WTC11 (cell line): ENCODE data around the gene CST9L. TPM values are rescaled to one million over a fixed set of nuclear protein-coding genes. Genes with fewer than 3 reads are reported as not detected.
"Not testable (repeated sequence)": the region's sequence is repeated elsewhere in the genome, so short reads cannot be mapped to it uniquely, and the experiment has no call there.

Experiments used
- ATAC-seq: fragments of 200-7000 bp; cut with Tn5 transposase; 2 replicates; pipeline ENCODE4 v1.10.0; 2021; ENCODE audit warnings: mild to moderate bottlenecking, moderate library complexity
- CTCF ChIA-PET: fragments of 300-600 bp; sonication (Branson Sonifier 250); formaldehyde crosslinking; loops from one replicate; lab custom pipeline; 2021; ENCODE audit warnings: antibody characterized with exemption; lab: Charles Lee
- POLR2A ChIA-PET: fragments of 350-600 bp; sonication (Branson Sonifier 250); formaldehyde crosslinking; loops from one replicate; lab custom pipeline; 2021; ENCODE audit warnings: antibody characterized with exemption; lab: Charles Lee
- DNase-seq: peaks from one replicate; pipeline ENCODE4 v3.0.0; 2021; ENCODE audit warnings: low spot score
- H3K27ac Mint-ChIP-seq: 2 replicates; pipeline ENCODE4 v1.8.0; 2021; ENCODE audit warnings: mixed read lengths
- H3K27me3 Mint-ChIP-seq: 2 replicates; pipeline ENCODE4 v1.8.0; 2021; ENCODE audit warnings: low read depth, mild to moderate bottlenecking, moderate library complexity, mixed read lengths
- H3K36me3 Mint-ChIP-seq: 2 replicates; pipeline ENCODE4 v1.8.0; 2021; ENCODE audit warnings: mixed read lengths
- H3K4me1 Mint-ChIP-seq: 2 replicates; pipeline ENCODE4 v1.8.0; 2022; ENCODE audit warnings: mixed read lengths
- H3K4me3 Mint-ChIP-seq: 2 replicates; pipeline ENCODE4 v1.8.0; 2021; ENCODE audit warnings: mild to moderate bottlenecking, moderate library complexity, mixed read lengths
- H3K9me3 Mint-ChIP-seq: 2 replicates; pipeline ENCODE4 v1.8.0; 2021; ENCODE audit warnings: mixed read lengths
- CREB1 ChIP-seq: sonication (generic); formaldehyde crosslinking; IDR thresholded peaks from 2 replicates; pipeline ENCODE4 v1.8.0; 2023; ENCODE audit warnings: mild to moderate bottlenecking, missing genetic modification reagents
- ETV6 ChIP-seq: sonication (generic); formaldehyde crosslinking; IDR thresholded peaks from 2 replicates; pipeline ENCODE4 v1.8.1; 2022; ENCODE audit warnings: mild to moderate bottlenecking, missing genetic modification reagents
- GTF2I ChIP-seq: fragments of 250-450 bp; sonication (Bioruptor Pico); conservative IDR thresholded peaks from 2 replicates; pipeline ENCODE4 v1.4.0; 2021; ENCODE audit warnings: mild to moderate bottlenecking
- JAZF1 ChIP-seq: fragments of 250-450 bp; sonication (Bioruptor Pico); IDR thresholded peaks from 2 replicates; pipeline ENCODE4 v1.9.0; 2021; ENCODE audit warnings: moderate library complexity, mild to moderate bottlenecking, inconsistent platforms
- NFYB ChIP-seq: sonication (generic); formaldehyde crosslinking; conservative IDR thresholded peaks from 2 replicates; pipeline ENCODE4 v1.8.0; 2022; ENCODE audit warnings: low read depth, missing genetic modification reagents
- NR1H2 ChIP-seq: sonication (generic); formaldehyde crosslinking; IDR thresholded peaks from 2 replicates; pipeline ENCODE4 v1.9.0; 2021; ENCODE audit warnings: mild to moderate bottlenecking, moderate library complexity, missing genetic modification reagents
- NR2C2 ChIP-seq: sonication (generic); formaldehyde crosslinking; IDR thresholded peaks from 2 replicates; pipeline ENCODE4 v1.8.0; 2022; ENCODE audit warnings: mild to moderate bottlenecking, missing genetic modification reagents
- NR3C1 ChIP-seq: sonication (generic); formaldehyde crosslinking; conservative IDR thresholded peaks from 2 replicates; pipeline ENCODE4 v1.8.1; 2023; ENCODE audit warnings: low read depth, mild to moderate bottlenecking, missing genetic modification reagents
- PRDM15 ChIP-seq: sonication (generic); formaldehyde crosslinking; IDR thresholded peaks from 2 replicates; pipeline ENCODE4 v1.8.0; 2022; ENCODE audit warnings: missing genetic modification reagents
- PRRX2 ChIP-seq: fragments of 250-450 bp; sonication (Bioruptor Pico); IDR thresholded peaks from 2 replicates; pipeline ENCODE4 v1.8.0; 2021; ENCODE audit warnings: mild to moderate bottlenecking
- RELA ChIP-seq: sonication (generic); formaldehyde crosslinking; IDR thresholded peaks from 2 replicates; pipeline ENCODE4 v1.8.1; 2022; ENCODE audit warnings: missing genetic modification reagents, mild to moderate bottlenecking, borderline replicate concordance
- TCF7 ChIP-seq: sonication (generic); formaldehyde crosslinking; IDR thresholded peaks from 2 replicates; pipeline ENCODE4 v1.8.0; 2022; ENCODE audit warnings: mild to moderate bottlenecking, low read depth, missing genetic modification reagents, moderate library complexity
- TP53 ChIP-seq: sonication (generic); formaldehyde crosslinking; IDR thresholded peaks from 2 replicates; pipeline ENCODE4 v1.8.1; 2023; ENCODE audit warnings: mild to moderate bottlenecking, missing genetic modification reagents
- ZNF219 ChIP-seq: sonication (generic); formaldehyde crosslinking; IDR thresholded peaks from 2 replicates; pipeline ENCODE4 v1.8.0; 2023; ENCODE audit warnings: missing genetic modification reagents, mild to moderate bottlenecking, borderline replicate concordance
- ZNF423 ChIP-seq: fragments of 250-450 bp; sonication (Bioruptor Pico); IDR thresholded peaks from 2 replicates; pipeline ENCODE4 v2.1.2; 2022; ENCODE audit warnings: mild to moderate bottlenecking, moderate library complexity
- total RNA-seq: library from RNA; stranded (reverse); gene quantifications from 3 replicates; pipeline ENCODE4 v1.2.3, GENCODE V29; 2021
- TF ChIP-seq, protein P1 (sequence below): sonication (generic); formaldehyde crosslinking; IDR thresholded peaks from 2 replicates; pipeline ENCODE4 v1.8.0; 2023; ENCODE audit warnings: missing genetic modification reagents
- TF ChIP-seq, protein P2 (sequence below): sonication (generic); formaldehyde crosslinking; IDR thresholded peaks from 2 replicates; pipeline ENCODE4 v1.8.1; 2023; ENCODE audit warnings: mild to moderate bottlenecking, missing genetic modification reagents, borderline replicate concordance
- TF ChIP-seq, protein P3 (sequence below): fragments of 250-450 bp; sonication (Bioruptor Pico); IDR thresholded peaks from 2 replicates; pipeline ENCODE4 v1.9.0; 2021; ENCODE audit warnings: mild to moderate bottlenecking
- TF ChIP-seq, protein P4 (sequence below): sonication (generic); formaldehyde crosslinking; IDR thresholded peaks from 2 replicates; pipeline ENCODE4 v1.8.0; 2022; ENCODE audit warnings: mild to moderate bottlenecking, missing genetic modification reagents

CST9L gene
- total RNA-seq, 1 experiment from 2014 or later = not detected

DNA sequence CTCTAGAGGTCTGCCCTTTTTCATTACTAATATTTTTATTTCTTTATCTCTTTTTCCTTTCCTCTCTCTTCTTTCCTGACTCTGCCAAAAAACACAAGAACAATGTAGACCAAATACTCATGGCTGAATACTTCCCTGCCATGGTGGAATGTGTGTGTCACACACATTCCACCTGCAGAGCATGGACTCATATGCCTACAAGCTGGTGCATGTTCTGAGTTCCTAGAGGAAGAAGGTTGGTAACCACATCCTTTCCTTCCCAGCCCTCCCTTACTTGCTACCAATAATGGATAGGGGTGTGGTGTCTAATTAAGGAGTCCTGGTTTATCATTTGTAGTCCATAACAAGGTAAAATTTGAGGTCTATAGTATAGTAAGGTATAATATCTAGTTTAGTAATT, 15.2 kb upstream of the CST9L start:
- no peak overlapping the region for H3K27ac Mint-ChIP-seq
- no peak for DNase-seq
- peaks cover 30% of the 10 kb centered on the region for H3K27me3 Mint-ChIP-seq
- ATAC-seq = no peak
- TF ChIP-seq, protein P1, sequence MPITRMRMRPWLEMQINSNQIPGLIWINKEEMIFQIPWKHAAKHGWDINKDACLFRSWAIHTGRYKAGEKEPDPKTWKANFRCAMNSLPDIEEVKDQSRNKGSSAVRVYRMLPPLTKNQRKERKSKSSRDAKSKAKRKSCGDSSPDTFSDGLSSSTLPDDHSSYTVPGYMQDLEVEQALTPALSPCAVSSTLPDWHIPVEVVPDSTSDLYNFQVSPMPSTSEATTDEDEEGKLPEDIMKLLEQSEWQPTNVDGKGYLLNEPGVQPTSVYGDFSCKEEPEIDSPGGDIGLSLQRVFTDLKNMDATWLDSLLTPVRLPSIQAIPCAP (CRISPR knock-in tag) = no peak
- TF ChIP-seq ETV6 (CRISPR knock-in tag) (no peak), ZNF219 (CRISPR knock-in tag) (no peak), CREB1 (CRISPR knock-in tag) (no peak)
- H3K9me3 Mint-ChIP-seq = peaks cover 16% of the 10 kb centered on the region
- H3K4me3 Mint-ChIP-seq = no peak overlapping the region
- peaks cover 21% of the 10 kb centered on the region for H3K4me1 Mint-ChIP-seq
- peaks cover 6% of the 10 kb centered on the region; the same call in 1 of the 2 replicates for H3K36me3 Mint-ChIP-seq
- ChIA-PET POLR2A (no interaction called here), CTCF (interaction anchor here (1.9 to 4.8 kb wide), 2 partner anchors 137 to 140 kb away, joined by 8 to 38 read pairs; no protein-coding TSS in a partner anchor)

DNA sequence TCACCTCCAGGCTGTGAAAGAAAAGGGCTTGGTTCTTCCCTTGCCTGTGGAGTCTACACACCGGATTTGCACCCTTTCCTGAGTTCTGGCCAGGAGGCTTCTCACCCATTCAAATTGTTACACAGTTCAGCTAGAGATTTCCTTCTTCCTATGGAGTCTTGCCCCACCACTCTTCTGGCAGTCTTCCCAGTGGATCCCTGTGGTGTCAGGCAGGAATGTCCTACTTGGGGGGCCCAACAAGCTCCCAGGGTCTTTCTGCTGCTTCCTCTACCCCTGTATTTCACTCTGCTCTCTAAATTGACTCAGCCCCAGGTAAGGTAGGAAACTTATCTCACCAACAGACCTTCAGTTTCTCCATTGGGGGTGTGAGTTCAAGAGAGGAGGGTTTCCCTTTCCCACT, 14.0 kb upstream of the CST9L start:
- Mint-ChIP-seq H3K36me3 (0 out of 2 replicates have a peak, but pooled peaks cover 4% of the 10 kb centered on the region), H3K4me3 (no peak overlapping the region), H3K4me1 (peaks cover 16% of the 10 kb centered on the region), H3K27me3 (peaks cover 17% of the 10 kb centered on the region), H3K9me3 (peaks cover 13% of the 10 kb centered on the region), H3K27ac (no peak overlapping the region)
- ChIA-PET POLR2A (no interaction called here), CTCF (interaction anchor here (1.0 to 1.3 kb wide), 3 partner anchors 24 to 138 kb away, joined by 3 to 7 read pairs (median 3); no protein-coding TSS in a partner anchor)
- DNase-seq = no peak
- ATAC-seq = no peak
- TF ChIP-seq, protein P2, sequence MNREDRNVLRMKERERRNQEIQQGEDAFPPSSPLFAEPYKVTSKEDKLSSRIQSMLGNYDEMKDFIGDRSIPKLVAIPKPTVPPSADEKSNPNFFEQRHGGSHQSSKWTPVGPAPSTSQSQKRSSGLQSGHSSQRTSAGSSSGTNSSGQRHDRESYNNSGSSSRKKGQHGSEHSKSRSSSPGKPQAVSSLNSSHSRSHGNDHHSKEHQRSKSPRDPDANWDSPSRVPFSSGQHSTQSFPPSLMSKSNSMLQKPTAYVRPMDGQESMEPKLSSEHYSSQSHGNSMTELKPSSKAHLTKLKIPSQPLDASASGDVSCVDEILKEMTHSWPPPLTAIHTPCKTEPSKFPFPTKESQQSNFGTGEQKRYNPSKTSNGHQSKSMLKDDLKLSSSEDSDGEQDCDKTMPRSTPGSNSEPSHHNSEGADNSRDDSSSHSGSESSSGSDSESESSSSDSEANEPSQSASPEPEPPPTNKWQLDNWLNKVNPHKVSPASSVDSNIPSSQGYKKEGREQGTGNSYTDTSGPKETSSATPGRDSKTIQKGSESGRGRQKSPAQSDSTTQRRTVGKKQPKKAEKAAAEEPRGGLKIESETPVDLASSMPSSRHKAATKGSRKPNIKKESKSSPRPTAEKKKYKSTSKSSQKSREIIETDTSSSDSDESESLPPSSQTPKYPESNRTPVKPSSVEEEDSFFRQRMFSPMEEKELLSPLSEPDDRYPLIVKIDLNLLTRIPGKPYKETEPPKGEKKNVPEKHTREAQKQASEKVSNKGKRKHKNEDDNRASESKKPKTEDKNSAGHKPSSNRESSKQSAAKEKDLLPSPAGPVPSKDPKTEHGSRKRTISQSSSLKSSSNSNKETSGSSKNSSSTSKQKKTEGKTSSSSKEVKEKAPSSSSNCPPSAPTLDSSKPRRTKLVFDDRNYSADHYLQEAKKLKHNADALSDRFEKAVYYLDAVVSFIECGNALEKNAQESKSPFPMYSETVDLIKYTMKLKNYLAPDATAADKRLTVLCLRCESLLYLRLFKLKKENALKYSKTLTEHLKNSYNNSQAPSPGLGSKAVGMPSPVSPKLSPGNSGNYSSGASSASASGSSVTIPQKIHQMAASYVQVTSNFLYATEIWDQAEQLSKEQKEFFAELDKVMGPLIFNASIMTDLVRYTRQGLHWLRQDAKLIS (CRISPR knock-in tag) = no peak
- TF ChIP-seq NR1H2 (CRISPR knock-in tag) = no peak
- no peak for TF ChIP-seq PRRX2
- TF ChIP-seq, protein P3, sequence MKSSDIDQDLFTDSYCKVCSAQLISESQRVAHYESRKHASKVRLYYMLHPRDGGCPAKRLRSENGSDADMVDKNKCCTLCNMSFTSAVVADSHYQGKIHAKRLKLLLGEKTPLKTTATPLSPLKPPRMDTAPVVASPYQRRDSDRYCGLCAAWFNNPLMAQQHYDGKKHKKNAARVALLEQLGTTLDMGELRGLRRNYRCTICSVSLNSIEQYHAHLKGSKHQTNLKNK = no peak
- no peak for TF ChIP-seq TCF7 (CRISPR knock-in tag)

DNA sequence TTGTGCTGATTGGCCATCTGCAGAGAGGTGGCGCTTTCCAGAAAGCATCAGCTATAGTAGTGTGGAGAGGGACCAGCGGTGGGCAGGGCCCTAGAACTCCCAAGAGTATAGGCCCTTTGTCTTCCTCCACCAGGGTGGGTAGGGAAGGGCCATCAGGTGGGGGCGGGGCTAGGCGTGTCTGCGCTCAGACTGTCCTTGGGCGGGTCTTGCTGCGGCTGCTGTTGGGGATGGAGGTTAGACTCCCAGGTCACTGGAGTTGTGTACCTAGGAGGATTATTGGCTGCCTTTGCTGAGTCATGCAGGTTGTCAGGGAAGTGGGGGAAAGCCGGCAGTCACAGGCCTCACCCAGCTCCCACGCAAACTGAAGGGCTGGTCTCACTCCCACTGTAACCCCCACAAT, 13.5 kb upstream of the CST9L start:
- not testable (repeated sequence) for H3K36me3 Mint-ChIP-seq, H3K4me3 Mint-ChIP-seq, DNase-seq, H3K27ac Mint-ChIP-seq
- H3K9me3 Mint-ChIP-seq = peaks cover 13% of the 10 kb centered on the region
- CTCF ChIA-PET = interaction anchor here (1.0 to 1.3 kb wide), 3 partner anchors 25 to 138 kb away, joined by 3 to 7 read pairs (median 3); no protein-coding TSS in a partner anchor
- H3K27me3 Mint-ChIP-seq = peaks cover 15% of the 10 kb centered on the region
- POLR2A ChIA-PET = interaction anchor here (0.7 kb wide), 1 partner anchor 53 kb away, joined by 4 read pairs; no protein-coding TSS in a partner anchor
- ATAC-seq = peak; percentile 60
- H3K4me1 Mint-ChIP-seq = peaks cover 13% of the 10 kb centered on the region

GRCh38 chr20:23574977-23575376, 6.7 kb upstream of the CST9L start:
- ChIA-PET POLR2A (no interaction called here), CTCF (no interaction called here)
- no peaks in the 10 kb centered on the region for H3K27me3 Mint-ChIP-seq
- peaks cover 3% of the 10 kb centered on the region; the same call in 1 of the 2 replicates for H3K36me3 Mint-ChIP-seq
- H3K9me3 Mint-ChIP-seq = peaks cover 22% of the 10 kb centered on the region
- no peak for DNase-seq
- H3K4me3 Mint-ChIP-seq = no peak overlapping the region
- ATAC-seq = no peak
- H3K27ac Mint-ChIP-seq = no peak overlapping the region
- no peaks in the 10 kb centered on the region for H3K4me1 Mint-ChIP-seq
- no peak for TF ChIP-seq NR2C2
- TF ChIP-seq JAZF1 (CRISPR knock-in tag) = no peak
- TF ChIP-seq ZNF423 (CRISPR knock-in tag) = no peak
- TF ChIP-seq GTF2I = no peak
- TF ChIP-seq TP53 (CRISPR knock-in tag) = no peak
- TF ChIP-seq ETV6 (CRISPR knock-in tag) = no peak
- no peak for TF ChIP-seq RELA (CRISPR knock-in tag)
- TF ChIP-seq, protein P3 = no peak
- TF ChIP-seq PRDM15 (CRISPR knock-in tag) = no peak
- TF ChIP-seq NFYB (CRISPR knock-in tag) = no peak
- no peak for TF ChIP-seq NR3C1
- TF ChIP-seq, protein P4, sequence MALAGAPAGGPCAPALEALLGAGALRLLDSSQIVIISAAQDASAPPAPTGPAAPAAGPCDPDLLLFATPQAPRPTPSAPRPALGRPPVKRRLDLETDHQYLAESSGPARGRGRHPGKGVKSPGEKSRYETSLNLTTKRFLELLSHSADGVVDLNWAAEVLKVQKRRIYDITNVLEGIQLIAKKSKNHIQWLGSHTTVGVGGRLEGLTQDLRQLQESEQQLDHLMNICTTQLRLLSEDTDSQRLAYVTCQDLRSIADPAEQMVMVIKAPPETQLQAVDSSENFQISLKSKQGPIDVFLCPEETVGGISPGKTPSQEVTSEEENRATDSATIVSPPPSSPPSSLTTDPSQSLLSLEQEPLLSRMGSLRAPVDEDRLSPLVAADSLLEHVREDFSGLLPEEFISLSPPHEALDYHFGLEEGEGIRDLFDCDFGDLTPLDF (CRISPR knock-in tag) = no peak
